GM21447 (cell line): Measurements from ENCODE around the gene CCND2.

Source experiments
- ATAC-seq: cut with Tn5 transposase; IDR thresholded peaks from one replicate; pipeline ENCODE4 v1.9.1; 2021; ENCODE audit not compliant: unreplicated experiment

Gene CCND2

DNA sequence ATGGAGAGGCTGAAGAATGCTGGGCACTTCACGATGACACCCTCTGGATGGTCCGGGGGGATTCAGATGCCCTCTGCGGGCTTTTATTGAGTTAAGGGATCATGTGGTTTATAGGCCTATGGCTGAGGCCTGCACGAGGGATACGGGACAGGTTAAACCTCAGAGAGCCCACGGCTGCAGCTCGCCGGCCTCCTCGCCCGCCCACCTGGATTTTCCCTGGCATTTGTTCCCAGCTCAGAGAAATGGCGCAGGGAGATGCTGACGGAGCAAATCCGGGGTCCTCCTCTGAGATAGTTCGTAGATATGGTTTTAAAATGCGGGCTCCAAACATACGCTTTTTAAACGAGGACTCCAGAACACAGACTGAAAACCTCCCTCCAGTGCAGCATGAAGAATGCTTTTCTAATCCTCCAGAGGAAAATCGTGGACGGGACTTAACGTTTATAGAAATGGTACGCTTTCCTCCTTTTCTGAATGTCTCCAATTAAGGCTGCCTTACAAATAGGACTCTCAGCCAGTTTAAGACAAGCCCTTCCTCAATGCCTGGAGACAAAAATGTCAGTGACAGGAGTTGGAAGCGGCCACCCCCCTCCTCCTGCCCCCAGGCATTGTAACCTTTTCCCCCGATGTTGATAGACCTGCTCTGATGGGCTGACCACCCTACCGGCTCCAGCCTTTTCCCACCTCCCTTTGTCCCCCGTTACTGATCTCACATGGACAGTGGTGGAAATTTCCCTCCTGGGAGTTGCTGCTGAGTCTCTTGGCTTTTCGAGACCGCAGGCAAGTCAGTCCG is 16.6 kb downstream of the CCND2 start:
- ATAC-seq = no peak

DNA sequence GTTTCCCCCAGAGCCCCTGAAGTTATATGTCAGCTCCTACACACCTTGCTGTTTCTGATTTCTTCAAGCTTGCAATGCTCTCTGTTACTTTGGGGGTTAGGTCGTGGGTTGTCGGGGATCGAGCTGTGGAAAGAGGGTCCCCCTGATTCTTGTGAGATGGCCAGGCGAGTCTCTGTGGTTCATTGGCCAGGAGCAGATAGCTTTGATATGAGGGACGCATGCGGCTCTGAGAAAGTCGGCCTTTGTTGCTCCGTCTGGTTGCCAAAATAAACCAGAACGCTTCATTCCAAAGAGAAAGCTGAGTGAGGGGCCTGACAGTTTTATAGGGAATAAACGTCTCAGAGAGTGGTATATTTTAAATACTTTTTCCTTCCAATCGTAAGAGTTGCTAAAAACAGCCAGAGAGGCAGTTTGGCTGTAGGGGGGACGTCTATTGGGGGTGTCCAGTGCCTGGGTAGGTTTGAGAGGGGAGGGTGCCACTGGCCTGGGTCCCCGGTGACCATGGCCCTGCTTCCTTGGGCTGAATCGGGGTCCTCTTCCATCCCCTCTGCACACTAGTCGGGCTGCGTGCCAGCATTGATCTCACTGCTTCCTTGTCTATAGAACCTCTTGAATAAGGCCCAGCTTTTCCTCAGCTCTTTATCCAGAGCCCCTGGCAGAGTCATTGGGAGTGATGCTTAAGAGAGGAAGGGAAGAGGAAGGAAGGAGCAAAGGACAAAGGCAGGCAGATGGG is 18.9 kb downstream of the CCND2 start:
- no peak for ATAC-seq

DNA sequence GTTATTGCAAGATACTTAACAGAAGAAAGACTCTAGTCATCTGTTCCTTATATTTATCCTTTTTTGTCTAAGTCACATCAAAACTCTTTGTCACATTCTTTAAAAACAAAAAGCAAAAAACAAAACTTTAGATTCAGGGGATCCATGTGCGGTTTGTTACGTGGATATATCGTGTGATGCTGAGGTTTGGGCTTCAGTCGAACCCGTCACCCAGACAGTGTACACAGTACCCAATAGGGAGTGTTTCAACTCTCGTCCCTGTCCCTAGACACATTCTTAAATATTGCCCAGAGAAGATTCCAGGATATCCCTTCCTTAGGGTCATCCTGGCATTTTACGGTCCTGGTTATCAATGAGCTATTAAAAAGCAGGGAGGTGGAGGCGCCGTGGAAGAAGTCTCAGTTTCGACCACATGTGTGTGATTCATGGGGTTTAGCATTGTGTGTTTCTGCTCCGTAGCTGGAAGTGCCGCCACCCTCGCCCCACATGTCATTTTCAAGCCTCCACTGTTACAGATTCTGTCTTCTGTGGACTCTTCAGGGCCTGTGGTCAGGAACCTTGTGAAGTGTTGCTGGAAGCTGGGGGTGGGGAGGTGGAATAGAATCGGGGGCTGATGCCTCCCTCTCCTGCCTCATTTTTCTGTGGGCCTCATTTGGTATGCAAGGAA is 19.9 kb downstream of the CCND2 start:
- no peak for ATAC-seq

DNA sequence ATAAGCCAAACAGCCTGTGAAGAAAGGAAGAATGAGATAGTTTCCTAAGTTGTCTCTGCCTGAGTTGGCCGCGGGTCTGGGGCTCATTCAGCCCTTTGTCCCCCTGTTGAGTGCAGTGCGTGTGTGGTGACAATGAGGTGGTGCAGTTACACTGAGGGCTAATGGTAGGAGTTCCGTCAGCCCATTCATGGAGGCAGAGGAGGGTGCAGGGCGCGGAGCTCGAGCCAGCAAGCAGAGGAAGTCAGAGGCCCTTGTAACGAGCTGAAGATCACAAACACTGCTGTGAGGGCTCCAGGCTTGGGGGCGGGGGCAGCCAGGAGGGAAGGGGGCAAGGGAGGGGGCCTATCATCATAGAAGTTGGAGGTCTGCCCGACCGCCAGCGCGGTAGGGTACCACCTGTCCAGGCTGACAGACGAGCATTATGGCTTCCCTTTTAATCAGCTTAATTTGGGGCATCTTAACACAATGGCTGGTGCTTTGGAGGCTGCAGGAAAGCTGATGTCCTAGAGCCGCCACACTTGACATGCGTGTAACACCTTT is 20.5 kb downstream of the CCND2 start:
- no peak for ATAC-seq

DNA sequence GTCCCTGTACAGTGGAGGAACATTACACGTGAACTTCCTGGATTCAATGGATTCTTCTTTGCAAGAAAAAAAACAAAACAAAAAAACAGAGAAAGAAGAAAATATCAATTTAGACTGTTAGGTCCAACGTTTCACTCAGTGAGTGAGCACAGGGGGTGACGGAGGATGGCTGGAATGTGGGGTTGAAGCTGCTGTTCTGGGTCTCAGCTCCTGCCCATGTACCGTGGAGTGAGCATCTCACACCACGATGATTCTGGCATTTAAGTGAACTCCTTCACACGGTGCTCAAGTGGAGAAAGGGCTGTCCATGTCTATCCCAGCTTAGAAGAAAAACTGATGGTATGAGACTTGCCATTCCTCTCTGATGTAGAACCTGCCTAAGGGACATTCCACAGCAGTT is 23.2 kb downstream of the CCND2 start:
- no peak for ATAC-seq

DNA sequence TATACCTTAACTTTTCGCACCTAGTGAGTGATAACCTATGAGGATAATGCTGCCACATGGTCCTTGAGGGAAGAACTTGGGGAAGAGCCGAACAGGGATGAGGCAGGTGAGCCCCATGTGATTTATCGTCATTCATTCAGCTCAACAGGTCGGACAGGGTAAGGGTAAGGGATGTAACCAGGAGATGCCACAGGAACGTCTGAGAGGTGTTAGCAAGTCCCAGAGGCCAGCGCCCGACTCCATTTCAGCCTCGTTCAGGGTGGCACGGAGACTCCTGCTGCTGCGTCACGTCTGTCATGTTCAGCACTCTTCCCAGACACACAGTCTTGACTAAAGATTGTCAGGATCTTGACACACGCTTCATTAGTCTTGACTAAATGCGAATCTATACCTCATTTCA is 24.1 kb downstream of the CCND2 start:
- ATAC-seq = no peak

DNA sequence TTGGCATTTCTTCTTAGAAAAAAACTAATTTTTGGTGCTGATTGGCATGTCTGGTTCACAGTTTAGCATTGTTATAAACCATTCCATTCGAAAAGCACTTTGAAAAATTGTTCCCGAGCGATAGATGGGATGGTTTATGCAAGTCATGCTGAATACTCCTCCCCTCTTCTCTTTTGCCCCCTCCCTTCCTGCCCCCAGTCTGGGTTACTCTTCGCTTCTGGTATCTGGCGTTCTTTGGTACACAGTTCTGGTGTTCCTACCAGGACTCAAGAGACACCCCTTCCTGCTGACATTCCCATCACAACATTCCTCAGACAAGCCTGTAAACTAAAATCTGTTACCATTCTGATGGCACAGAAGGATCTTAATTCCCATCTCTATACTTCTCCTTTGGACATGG is 27.3 kb downstream of the CCND2 start:
- no peak for ATAC-seq

DNA sequence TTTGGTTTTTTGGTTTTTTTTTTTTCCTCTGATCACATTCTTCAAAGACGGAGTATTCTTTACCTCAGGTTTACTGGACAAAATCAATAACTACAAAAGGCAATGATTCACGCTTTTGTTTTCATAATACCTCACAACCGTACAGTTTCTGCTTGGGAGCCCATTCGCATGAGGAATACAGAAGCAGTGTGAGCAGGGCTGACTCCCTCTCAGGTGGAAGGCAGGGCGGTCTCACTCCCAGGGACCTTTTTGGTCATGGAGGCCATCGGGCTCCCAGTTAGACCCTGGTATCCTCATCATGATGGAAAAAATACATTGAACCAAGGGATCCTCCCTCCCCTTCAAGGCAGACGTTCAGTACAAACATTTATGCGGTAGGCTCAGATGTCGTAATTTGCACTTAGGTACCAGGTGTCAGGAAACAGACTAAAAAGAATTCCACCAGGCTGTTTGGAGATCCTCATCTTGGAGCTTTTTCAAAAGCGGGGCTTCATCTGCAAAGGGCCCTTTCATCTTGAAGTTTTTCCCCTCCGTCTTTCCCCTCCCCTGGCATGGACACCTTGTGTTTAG is 28.5 kb downstream of the CCND2 start:
- no peak for ATAC-seq

DNA sequence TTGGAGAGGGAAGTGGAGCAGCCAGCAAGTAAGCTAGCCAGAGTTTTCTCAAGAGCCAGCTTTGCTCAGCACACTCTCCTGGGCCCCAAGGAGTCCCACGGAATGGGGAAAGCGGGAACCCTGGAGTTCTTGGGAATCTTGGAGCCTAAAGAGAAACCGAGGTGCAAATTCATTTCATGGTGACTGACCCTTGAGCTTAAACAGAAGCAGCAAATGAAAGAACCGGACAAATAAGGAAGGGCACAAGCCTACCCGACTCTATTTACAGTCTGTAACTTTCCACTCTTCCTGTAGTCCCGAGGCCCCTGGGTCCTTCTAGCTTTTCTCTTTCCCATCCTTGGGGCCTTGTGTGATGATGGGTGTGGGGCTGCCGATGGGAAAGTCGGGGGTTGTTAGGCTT is 29.3 kb downstream of the CCND2 start:
- no peak for ATAC-seq

DNA sequence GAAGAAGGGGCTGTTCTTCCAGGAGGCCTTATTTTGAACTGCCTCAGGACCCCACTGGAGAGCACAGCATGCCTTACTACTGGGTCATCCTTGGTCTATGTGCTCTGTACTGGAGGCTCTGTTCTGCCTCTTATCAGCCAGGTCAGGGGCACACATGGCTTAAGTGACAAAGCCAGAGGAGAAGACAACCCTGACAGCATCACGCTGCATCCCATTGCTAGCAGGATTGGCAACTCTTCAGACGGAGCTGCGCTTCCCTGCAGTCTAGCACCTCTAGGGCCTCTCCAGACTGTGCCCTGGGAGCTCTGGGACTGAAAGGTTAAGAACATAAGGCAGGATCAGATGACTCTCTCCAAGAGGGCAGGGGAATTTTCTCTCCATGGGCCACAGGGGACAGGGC is 30.2 kb downstream of the CCND2 start:
- ATAC-seq = no peak

DNA sequence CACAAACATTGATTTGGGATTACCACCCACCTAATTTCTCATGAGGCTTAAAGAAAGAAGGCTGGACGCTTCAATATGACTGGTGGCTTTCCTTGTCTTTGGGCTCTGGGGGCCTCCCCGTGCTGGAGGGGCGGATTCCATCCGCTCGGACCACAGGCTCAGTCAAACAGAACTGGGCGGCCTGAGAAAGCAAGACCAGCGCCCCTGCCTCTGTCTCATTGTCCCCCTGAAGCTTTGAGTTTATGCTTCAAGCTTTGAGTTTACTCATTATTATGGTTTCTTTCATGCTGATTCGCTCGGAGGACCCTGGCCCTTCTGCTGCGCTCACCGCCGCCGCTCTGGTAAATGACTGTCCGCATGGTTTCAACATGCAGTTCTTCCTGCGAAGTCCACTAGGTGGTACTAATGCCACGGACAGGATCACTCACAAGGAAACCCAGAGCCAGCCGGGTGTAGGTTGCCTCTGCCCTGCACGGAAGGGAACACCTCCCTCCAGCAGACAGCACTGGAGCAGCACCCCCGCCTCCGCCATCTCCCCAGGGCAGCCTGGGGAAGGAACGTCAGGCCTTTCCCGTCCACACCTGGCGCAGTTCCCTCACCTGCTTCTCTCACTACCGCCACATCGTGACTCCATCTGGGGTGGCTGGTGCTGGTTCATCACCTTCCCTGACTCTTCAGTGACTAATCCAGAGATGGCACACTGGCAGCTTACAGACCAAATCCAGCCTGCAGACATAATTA is 34.2 kb downstream of the CCND2 start:
- ATAC-seq = no peak

DNA sequence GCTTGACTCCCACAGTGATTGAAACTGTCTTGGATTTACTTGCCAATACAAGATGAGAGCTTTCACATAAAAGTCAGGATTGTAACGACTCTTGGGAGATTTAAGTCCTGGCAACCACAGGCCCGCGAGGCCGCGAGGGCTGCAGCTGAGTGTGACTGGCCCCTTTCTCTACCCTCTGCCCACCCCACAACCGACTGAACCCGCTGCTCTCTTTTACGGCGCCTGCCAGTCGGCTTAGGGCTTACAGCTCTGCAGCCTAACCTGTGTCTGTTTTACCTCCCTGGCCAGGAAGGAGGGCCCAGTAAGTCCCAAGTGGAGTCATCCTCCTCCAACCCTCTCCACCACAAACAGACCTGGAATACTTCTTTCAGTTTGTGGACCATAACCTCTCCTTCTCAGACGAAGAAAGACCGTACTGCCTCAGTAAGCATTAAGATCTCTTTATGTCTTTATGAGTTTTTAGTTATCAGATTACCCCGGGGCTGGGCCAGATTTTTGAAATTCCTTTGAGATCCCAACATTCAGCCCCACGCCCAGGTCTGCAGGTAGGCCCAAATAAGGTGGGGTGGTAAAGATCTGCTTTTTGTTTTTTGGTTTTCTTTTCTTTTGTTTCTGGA is 34.9 kb downstream of the CCND2 start:
- ATAC-seq = no peak

DNA sequence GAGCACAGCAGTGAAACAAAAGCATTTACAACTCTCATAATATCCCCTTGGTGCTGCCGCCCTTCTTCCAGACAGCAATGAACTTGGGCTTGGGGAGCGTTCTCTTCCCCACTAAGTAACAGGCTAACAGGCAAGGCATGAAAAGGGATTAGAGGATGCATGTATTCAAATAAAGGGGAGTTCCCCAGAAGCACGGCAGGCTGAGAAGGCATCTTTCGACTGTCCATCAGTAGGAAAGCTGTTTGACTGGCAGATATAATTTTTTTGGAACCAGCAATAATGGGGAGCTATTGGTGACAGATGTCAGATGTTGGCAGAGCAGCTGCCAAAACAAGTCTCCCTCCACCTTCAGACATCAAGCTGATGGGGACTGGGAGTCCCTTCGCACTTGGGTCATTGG is 38.2 kb downstream of the CCND2 start:
- ATAC-seq = no peak

DNA sequence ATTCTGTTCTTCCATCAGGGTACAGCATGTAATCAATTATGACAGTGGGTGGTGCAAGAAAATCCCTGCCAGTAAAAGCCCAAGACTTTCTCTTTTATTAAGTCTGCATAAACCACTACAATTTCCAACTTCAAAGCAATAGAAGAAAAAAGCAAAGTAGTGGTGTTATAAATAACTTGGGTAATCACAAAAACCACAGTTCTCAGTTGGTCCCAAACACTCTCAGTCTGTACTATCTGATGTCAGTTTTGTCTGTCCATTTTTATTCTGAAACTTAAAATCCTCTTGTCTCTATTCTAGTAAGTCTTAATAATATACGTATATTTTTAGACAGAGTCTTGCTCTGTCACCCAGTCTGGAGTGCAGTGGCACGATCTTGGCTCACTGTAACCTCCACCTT is 38.7 kb downstream of the CCND2 start:
- no peak for ATAC-seq

DNA sequence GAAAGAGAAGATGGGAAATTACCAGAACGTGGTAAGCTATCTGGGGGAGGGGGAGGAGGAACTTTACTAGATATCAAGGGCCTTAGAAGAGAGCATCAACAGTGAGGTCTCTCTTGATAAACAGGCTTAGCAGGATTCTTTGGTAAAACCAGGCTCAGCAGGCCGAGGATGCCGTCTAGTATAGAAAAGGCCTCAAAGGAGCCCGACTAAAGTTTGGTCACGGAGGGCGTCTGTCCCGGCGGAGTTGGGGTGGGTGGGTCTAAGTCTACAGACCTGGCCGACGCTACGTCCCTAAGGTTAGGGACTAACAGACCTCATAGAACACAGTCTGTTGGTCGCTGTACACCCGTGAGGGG is 46.9 kb downstream of the CCND2 start:
- peak; percentile 35 for ATAC-seq

DNA sequence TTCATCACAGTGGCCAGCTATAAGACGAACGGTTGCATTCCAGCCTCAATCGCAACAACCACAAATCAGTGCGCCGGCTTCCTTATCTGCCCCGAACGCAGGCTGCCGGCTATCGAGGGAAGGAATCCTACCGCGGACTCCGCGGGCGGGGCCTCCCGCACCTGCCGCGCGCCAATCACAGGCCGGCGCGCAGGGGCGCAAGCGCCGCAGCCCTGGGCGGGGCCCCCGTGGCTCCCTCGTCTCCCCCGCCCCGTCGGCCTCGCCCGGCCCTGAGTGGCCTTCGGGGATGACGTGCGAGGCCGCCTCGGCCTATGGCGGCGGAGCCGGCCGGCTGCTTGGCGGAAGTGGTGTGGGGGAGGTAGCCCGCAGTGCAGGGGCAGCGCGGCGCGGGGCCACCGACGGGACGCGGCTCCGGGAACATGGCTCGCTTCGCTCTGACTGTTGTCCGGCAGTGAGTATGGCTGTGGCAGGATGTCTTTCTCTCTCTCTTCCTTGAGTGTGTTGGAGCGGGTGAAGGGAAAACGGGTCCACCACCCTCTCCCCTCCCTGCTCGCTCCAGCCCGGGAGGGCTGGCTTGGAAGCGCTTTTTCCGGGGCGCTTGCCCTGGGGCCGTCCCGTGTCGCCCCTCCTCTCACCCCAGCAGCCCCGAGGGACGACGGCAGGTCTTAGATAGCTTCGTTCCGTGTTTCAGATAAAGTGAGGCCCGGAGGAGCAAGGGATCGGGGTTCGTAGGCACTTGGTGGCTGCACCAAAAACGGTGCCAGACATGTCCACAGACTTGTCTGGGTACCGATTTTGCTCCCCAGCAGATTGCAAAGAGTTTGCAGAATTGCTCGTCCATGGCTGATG is 47.5 kb downstream of the CCND2 start, which contains the start of gene TIGAR:
Gene TIGAR, plus strand, starts transcription at position 361 of the 849 bp plus-strand sequence. Its CDS starts 59 bp downstream, at position 420.
- peak; percentile 95 for ATAC-seq

DNA sequence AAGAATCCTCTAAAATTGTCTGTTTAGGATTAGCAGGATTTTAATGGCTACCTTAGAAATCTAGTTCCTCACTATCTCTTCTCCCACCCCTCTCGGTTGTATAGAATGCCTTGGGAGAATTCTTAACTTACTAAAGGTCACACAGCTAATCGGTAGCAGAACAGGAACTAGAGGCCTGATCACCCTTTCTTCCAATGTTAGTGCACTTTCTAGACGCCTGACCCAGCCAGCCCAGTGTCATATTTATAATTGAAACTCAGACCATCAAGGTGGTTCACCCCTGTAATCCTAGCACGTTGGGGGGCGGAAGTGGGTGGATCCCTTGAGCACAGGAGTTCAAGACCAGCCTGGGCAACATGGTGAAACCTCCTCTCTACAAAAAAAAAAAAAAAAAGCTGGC is 49.2 kb downstream of the CCND2 start:
- ATAC-seq = no peak
